PC-3 (cell line): ENCODE results near the gene NFATC2IP. TPM values are rescaled to one million over a fixed set of nuclear protein-coding genes. Genes with fewer than 3 reads are reported as not detected.
"Not testable (repeated sequence)": the region's sequence is repeated elsewhere in the genome, so short reads cannot be mapped to it uniquely, and the experiment has no call there.

ENCODE experiments used
- ATAC-seq: fragments of 200-7000 bp; cut with Tn5 transposase; 2 replicates; pipeline ENCODE4 v1.9.1; 2020; ENCODE audit warnings: mild to moderate bottlenecking, moderate library complexity
- BruUV-seq: library from RNA; stranded (reverse); fragments of 400-500 nt; replicated peaks from 2 replicates; lab custom pipeline; 2021; lab: Mats Ljungman, UMichigan
- CTCF ChIA-PET: fragments of 300-600 bp; sonication (Branson Sonifier 250); formaldehyde crosslinking; loops from one replicate; lab custom pipeline; 2022; ENCODE audit warnings: antibody characterized with exemption; lab: Charles Lee
- POLR2A ChIA-PET: fragments of 300-600 bp; sonication (Branson Sonifier 250); formaldehyde crosslinking; loops from one replicate; lab custom pipeline; 2022; ENCODE audit warnings: antibody characterized with exemption; ENCODE audit not compliant: unreplicated experiment; lab: Charles Lee
- DNase-seq: peaks from one replicate; pipeline ENCODE4 v3.0.0-alpha.2; 2015
- H2AFZ ChIP-seq: fragments of 300-600 bp; sonication (generic); 2 replicates; pipeline ENCODE4 v1.6.0; 2016; ENCODE audit warnings: antibody characterized with exemption, low read length
- H3F3A ChIP-seq: fragments of 300-600 bp; sonication (generic); one replicate; pipeline ENCODE4 v1.6.0; 2017; ENCODE audit warnings: antibody characterized with exemption, low read length, control low read depth, mild to moderate bottlenecking; ENCODE audit not compliant: unreplicated experiment
- H3K27ac ChIP-seq: fragments of 300-600 bp; sonication (generic); 2 replicates; pipeline ENCODE4 v1.5.1; 2016; ENCODE audit warnings: mild to moderate bottlenecking, low read length
- H3K27me3 ChIP-seq: fragments of 300-600 bp; sonication (generic); 2 replicates; pipeline ENCODE4 v1.6.1; 2016; ENCODE audit warnings: low read length, mixed read lengths
- H3K36me3 ChIP-seq: fragments of 300-600 bp; sonication (generic); 2 replicates; pipeline ENCODE4 v1.6.1; 2016; ENCODE audit warnings: low read depth, mixed run types, low read length, mixed read lengths
- H3K4me1 ChIP-seq: fragments of 300-600 bp; sonication (generic); 2 replicates; pipeline ENCODE4 v1.5.1; 2016; ENCODE audit warnings: low read length; ENCODE audit not compliant: insufficient read depth
- H3K4me2 ChIP-seq: fragments of 300-600 bp; sonication (generic); 2 replicates; pipeline ENCODE4 v1.6.0; 2016; ENCODE audit warnings: low read length
- H3K4me3 ChIP-seq: fragments of 300-600 bp; sonication (generic); 2 replicates; pipeline ENCODE4 v1.5.1; 2016; ENCODE audit warnings: mild to moderate bottlenecking, low read length, mixed read lengths
- H3K79me2 ChIP-seq: fragments of 300-600 bp; sonication (generic); 2 replicates; pipeline ENCODE4 v1.6.1; 2017; ENCODE audit warnings: low read length, mixed read lengths
- H3K9ac ChIP-seq: fragments of 300-600 bp; sonication (generic); 2 replicates; pipeline ENCODE4 v1.6.0; 2016; ENCODE audit warnings: mild to moderate bottlenecking, low read length
- H3K9me2 ChIP-seq: fragments of 300-600 bp; sonication (generic); replicated peaks from 2 replicates; pipeline ENCODE4 v1.6.1; 2016; ENCODE audit warnings: mixed run types, low read length, mixed read lengths
- H3K9me3 ChIP-seq: fragments of 300-600 bp; sonication (generic); 2 replicates; pipeline ENCODE4 v1.6.1; 2016; ENCODE audit warnings: low read length, mixed read lengths
- H4K20me1 ChIP-seq: fragments of 300-600 bp; sonication (generic); 2 replicates; pipeline ENCODE4 v1.6.1; 2016; ENCODE audit warnings: low read length, mixed read lengths
- EZH2 ChIP-seq: fragments of 300-600 bp; sonication (generic); IDR thresholded peaks from one replicate; pipeline ENCODE4 v1.6.1; 2017; ENCODE audit warnings: antibody characterized with exemption, mild to moderate bottlenecking, low read length; ENCODE audit not compliant: unreplicated experiment
- EZH2phosphoT487 ChIP-seq: fragments of 300-600 bp; sonication (generic); IDR thresholded peaks from 2 replicates; pipeline ENCODE4 v1.6.1; 2018; ENCODE audit warnings: mild to moderate bottlenecking, antibody characterized with exemption, low read length, borderline replicate concordance
- intact Hi-C: fragments of 100-400 bp; cut with micrococcal nuclease; formaldehyde crosslinking; loops from 2 replicates; pipeline ENCODE4 v1.9.0; 2023
- total RNA-seq: library from RNA; depleted of rRNA; stranded (reverse); fragments of >200 nt; gene quantifications from 2 replicates; pipeline ENCODE4 v1.2.3, GENCODE V29; 2014
- TF ChIP-seq, protein P1 (sequence below): fragments of 300-600 bp; sonication (generic); conservative IDR thresholded peaks from 2 replicates; pipeline ENCODE4 v1.5.1; 2017; ENCODE audit warnings: antibody characterized with exemption, low read depth, mild to moderate bottlenecking, low read length

NFATC2IP gene
- total RNA-seq, 1 experiment from 2014 or later: 33.3 TPM

DNA sequence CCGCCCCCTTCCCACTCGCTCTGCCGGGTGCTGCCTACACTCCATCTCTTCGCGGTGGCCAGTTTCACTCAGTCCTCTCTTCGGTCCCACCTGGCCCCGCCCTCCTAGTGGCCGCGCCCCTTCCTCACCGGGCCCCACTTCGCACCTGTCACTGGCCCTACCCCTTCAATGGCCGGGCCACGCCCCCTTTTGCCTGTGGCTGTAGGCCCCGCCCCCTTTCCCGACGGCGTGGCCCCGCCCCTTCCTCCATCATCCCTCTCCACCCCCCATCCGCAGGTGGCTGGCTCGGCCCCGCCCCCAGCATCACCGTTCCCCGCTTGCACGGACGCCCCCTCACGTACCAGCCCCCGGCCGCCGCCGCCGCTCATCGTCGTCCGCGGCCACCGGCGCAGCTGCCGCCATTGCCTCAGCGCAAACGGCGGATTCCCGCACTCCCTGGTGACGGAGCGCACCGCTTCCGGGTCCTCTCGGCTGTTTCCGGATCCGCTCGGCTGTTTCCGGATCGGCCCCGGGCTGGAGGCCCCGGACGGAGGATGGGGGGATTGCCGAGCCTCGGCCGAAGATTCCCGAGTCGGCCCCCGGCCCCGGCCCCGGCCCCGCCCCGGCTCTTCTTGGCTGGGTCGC, 25.9 kb upstream of the NFATC2IP start, which contains the start of gene RABEP2:
RABEP2 (minus strand) TSS at position 477 of the 624 bp plus-strand sequence; CDS start at position 402, 75 bp downstream.
- peaks cover 10% of the 10 kb centered on the region; the same call in 1 of the 2 replicates for H3K4me1 ChIP-seq
- H3K79me2 ChIP-seq: peaks cover 15% of the 10 kb centered on the region; the same call in 1 of the 2 replicates
- intact Hi-C loops: no loop called here
- ATAC-seq (peak; percentile 84), DNase-seq (peak; percentile 91)
- H3K36me3 ChIP-seq: no peaks in the 10 kb centered on the region
- peak within 1 kb of the TSS; percentile 94 for H3K9ac ChIP-seq
- no TSS peak for BruUV-seq
- H3K27me3 ChIP-seq: no peaks in the 10 kb centered on the region
- no peak for TF ChIP-seq EZH2phosphoT487
- ChIA-PET CTCF (no interaction called here), POLR2A (no interaction called here)
- H2AFZ ChIP-seq: peak within 1 kb of the TSS; percentile 95
- H3K9me2 ChIP-seq: no peaks in the 10 kb centered on the region
- no peaks in the 10 kb centered on the region for H3F3A ChIP-seq
- H3K27ac ChIP-seq: peak within 1 kb of the TSS; percentile 89
- no peaks in the 10 kb centered on the region for H4K20me1 ChIP-seq
- peak within 1 kb of the TSS; percentile 80 for H3K4me3 ChIP-seq
- no peaks in the 10 kb centered on the region for H3K9me3 ChIP-seq
- H3K4me2 ChIP-seq: peak within 1 kb of the TSS; percentile 98

DNA sequence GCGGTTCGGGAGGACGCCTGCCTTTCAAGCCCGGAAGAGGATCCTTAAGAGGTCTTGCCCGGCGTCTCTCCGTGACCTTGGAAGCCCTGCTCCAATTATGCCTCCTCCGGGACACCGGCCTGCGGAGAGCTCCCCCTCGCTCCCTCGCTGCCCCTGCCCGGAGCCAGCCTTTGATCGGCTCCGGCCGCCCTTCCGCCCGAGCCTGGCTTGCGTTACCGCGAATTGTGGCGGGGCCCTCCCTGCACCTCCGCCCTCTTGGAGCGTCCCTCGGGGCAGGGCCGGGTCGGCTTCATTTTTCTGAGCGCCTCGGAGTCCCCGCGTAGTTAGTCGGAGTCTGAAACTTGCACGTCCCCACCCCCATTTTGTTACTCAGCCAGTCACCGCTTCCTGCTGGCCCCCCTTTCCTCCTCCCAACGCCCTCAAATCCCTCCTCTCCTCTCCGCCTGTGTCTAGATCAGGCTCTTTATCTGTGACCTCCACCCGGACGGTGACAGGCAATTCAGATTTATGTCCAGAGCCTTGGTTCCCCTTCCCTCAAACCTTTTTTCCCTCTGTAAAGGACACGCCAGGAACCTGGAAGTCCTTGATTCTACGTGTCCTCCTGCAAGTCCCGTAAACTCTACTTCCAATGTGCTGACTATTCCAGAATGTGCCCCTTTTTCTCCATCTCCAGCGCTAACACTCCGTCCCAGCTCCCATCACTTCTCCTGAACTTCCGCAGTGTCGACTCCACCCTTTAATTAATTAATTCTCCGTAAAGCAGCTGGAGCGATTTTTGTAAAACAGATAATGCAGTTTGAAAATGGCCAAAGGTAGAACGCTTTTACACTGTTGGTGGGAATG, 25.1 kb upstream of the NFATC2IP start:
- TSS peak; percentile 74 for BruUV-seq
- CTCF ChIA-PET: no interaction called here

DNA sequence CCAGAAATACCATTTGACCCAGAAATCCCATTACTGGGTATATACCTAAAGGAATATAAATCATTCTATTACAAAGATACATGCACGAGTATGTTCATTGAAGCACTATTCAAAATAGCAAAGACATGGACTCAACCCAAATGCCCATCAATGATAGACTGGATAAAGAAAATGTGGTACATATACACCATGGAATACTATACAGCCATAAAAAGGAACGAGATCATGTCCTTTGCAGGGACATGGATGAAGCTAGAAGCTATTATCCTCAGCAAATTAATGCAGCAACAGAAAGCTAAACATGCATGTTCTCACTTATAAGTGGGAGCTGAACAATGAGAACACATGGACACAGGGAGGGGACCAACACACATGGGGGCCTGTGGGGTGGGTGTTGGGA, 24.5 kb upstream of the NFATC2IP start:
- H4K20me1 ChIP-seq, CTCF ChIA-PET, POLR2A ChIA-PET, intact Hi-C loops, BruUV-seq, ATAC-seq, DNase-seq, H3K9me3 ChIP-seq, H3F3A ChIP-seq, H3K27ac ChIP-seq, H2AFZ ChIP-seq, H3K9ac ChIP-seq, H3K27me3 ChIP-seq, H3K9me2 ChIP-seq, H3K36me3 ChIP-seq: not testable (repeated sequence)
- H3K4me2 ChIP-seq: peak overlapping the region; percentile 98; the same call in 1 of the 2 replicates
- peaks cover 15% of the 10 kb centered on the region; the same call in 1 of the 2 replicates for H3K79me2 ChIP-seq
- peaks cover 10% of the 10 kb centered on the region; the same call in 1 of the 2 replicates for H3K4me1 ChIP-seq
- peak overlapping the region; percentile 80 for H3K4me3 ChIP-seq

More for the DNA sequence above, 25.1 kb upstream of the NFATC2IP start:
- Histone ChIP-seq H3K27ac (peak overlapping the region; percentile 89), H3K79me2 (peaks cover 15% of the 10 kb centered on the region; the same call in 1 of the 2 replicates), H3K9ac (peak overlapping the region; percentile 94), H3K9me2 (no peaks in the 10 kb centered on the region), H3K9me3 (no peaks in the 10 kb centered on the region), H3K4me2 (peak overlapping the region; percentile 98), H3K4me1 (peaks cover 10% of the 10 kb centered on the region; the same call in 1 of the 2 replicates), H2AFZ (peak overlapping the region; percentile 95), H3K27me3 (no peaks in the 10 kb centered on the region), H4K20me1 (no peaks in the 10 kb centered on the region), H3F3A (no peaks in the 10 kb centered on the region), H3K36me3 (no peaks in the 10 kb centered on the region), H3K4me3 (peak overlapping the region; percentile 80)
- ATAC-seq: peak; percentile 55
- POLR2A ChIA-PET: no interaction called here
- peak; percentile 58 for DNase-seq
- intact Hi-C loops: no loop called here
- TF ChIP-seq, protein P1, sequence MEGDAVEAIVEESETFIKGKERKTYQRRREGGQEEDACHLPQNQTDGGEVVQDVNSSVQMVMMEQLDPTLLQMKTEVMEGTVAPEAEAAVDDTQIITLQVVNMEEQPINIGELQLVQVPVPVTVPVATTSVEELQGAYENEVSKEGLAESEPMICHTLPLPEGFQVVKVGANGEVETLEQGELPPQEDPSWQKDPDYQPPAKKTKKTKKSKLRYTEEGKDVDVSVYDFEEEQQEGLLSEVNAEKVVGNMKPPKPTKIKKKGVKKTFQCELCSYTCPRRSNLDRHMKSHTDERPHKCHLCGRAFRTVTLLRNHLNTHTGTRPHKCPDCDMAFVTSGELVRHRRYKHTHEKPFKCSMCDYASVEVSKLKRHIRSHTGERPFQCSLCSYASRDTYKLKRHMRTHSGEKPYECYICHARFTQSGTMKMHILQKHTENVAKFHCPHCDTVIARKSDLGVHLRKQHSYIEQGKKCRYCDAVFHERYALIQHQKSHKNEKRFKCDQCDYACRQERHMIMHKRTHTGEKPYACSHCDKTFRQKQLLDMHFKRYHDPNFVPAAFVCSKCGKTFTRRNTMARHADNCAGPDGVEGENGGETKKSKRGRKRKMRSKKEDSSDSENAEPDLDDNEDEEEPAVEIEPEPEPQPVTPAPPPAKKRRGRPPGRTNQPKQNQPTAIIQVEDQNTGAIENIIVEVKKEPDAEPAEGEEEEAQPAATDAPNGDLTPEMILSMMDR: no peak
- TF ChIP-seq EZH2: no peak
- TF ChIP-seq EZH2phosphoT487: no peak
